Left lobe of liver (tissue), 2 donors: ENCODE data around the gene KPNA4. TPM values are rescaled to one million over a fixed set of nuclear protein-coding genes. Genes with fewer than 3 reads are reported as not detected.
"Not testable (repeated sequence)": the region's sequence is repeated elsewhere in the genome, so short reads cannot be mapped to it uniquely, and the experiment has no call there.

Experiments used
- ATAC-seq: fragments of 200-7000 bp; cut with Tn5 transposase; one replicate; pipeline ENCODE4 v1.9.1; 2020; ENCODE audit warnings: mild to moderate bottlenecking, moderate library complexity
- DNase-seq: peaks from one replicate; pipeline ENCODE4 v3.0.0-alpha.2; 2020; ENCODE audit warnings: low spot score
- total RNA-seq: library from RNA; stranded (reverse); gene quantifications from one replicate; pipeline ENCODE4 v1.2.1, GENCODE V29; 2021
- donor health status: DM: no; HTN: no; CAD: no; lungs with moderate emphysema.
- donor health status: DM: no; HTN: yes; CAD: no.

KPNA4 gene
- total RNA-seq, 1 donor from 2014 or later: 17.0 TPM

GRCh38 chr3:160452251-160452650 is 113.1 kb downstream of the KPNA4 start:
- DNase-seq, ATAC-seq: not testable (repeated sequence)

GRCh38 chr3:160451602-160452001 is 113.8 kb downstream of the KPNA4 start:
- DNase-seq (no peak), ATAC-seq (no peak)

- ATAC-seq (no peak), DNase-seq (no peak)
These were observed 114.5 kb downstream of the KPNA4 start for GRCh38 chr3:160450846-160451245.

- peak; percentile 75 for DNase-seq
- peak; percentile 93 for ATAC-seq
These were observed 115.5 kb downstream of the KPNA4 start, which contains the start of gene TRIM59 for GRCh38 chr3:160449636-160450598. Gene TRIM59 (minus strand): TSS chr3:160449786. CDS start chr3:160439183, 10,603 bp downstream.

- ATAC-seq (peak; percentile 53), DNase-seq (no peak)
These were observed 116.3 kb downstream of the KPNA4 start for GRCh38 chr3:160448845-160449635.

- no peak for ATAC-seq
- no peak for DNase-seq
These were observed 117.8 kb downstream of the KPNA4 start for GRCh38 chr3:160447544-160447943.

GRCh38 chr3:160446522-160447056 is 118.8 kb downstream of the KPNA4 start:
- ATAC-seq (no peak), DNase-seq (no peak)

GRCh38 chr3:160445854-160446253 is 119.5 kb downstream of the KPNA4 start:
- ATAC-seq (no peak), DNase-seq (no peak)

Other genes starting within 250 kb of the KPNA4 start
- 6.3 TPM for gene IFT80, start 166.3 kb downstream of the KPNA4 start, total RNA-seq
- gene SMC4, start 165.9 kb downstream of the KPNA4 start, total RNA-seq: 12.0 TPM
- gene TRIM59, start 115.8 kb downstream of the KPNA4 start, total RNA-seq: 0.25 TPM
- gene ARL14, start 111.6 kb upstream of the KPNA4 start, total RNA-seq: not detected
- gene PPM1L, start 190.7 kb upstream of the KPNA4 start, total RNA-seq: 26.4 TPM